ENCODE results near the gene MYH3. TPM values are rescaled to one million over a fixed set of nuclear protein-coding genes. Genes with fewer than 3 reads are reported as not detected.

MYH3 gene
- total and polyA plus RNA-seq, 10 of the 15 experiments (the other 5 are each of a cell fraction or from before 2014, with no cell fraction given), result 0.14 to 1.4 (median 0.71) TPM

DNA sequence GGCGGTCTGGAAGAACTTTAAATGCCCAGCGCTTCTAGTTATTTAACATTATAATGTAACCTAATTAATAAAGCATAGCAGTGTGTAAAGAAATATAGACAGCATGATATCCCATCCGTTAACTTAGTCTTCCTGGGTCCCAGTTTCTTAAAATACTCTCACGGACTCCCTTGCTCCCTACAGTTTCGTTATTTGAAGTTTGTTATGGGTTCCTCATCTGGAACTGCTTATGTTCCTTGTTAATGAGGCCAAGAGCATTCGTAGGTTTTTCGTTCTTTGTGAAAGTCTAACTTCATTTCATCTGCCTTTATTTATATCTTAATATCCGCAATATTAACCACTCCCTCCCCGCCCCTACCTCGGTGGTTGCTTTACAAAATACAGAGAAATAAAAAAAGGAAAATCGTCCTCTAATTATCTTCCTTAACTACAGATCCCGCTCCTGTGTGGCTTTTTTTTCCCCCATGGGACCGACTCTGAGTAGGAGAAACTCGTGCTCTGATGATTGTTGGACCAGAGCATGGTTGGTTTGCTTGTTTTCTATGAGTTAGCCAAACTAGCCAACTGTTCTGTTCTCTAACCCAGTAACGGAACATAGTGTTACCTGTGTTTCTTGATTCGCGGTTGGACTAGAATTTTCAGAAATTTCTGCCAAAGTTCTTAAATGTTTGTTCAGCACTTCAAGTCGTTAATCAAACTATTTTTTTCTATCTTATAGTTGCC is 41.1 kb upstream of the MYH3 start:
- Histone ChIP-seq H3K4me2 (ENCODE audit: control insufficient read depth, insufficient read depth) (peak overlapping the region; percentile 72), H3K36me3 (ENCODE audit: control insufficient read depth in 2 of 2, insufficient read depth in 2 of 2, low read length in 1 of 2) (peaks cover 0 to 21% of the 10 kb centered on the region in 2 experiments; a peak in 2 of 4 replicates), H3K9me3 (replicated peaks; ENCODE audit: control insufficient read depth, insufficient read depth, low read length) (no peaks in the 10 kb centered on the region), H4K20me1 (ENCODE audit: control insufficient read depth, insufficient read depth) (no peaks in the 10 kb centered on the region), H3K79me2 (ENCODE audit: control insufficient read depth, insufficient read depth, low read length) (peaks cover 55% of the 10 kb centered on the region), H3K4me1 (ENCODE audit: control insufficient read depth, insufficient read depth, low read length) (peaks cover 13% of the 10 kb centered on the region), H3K27me3 (replicated peaks in 1 of 2; ENCODE audit: control insufficient read depth in 2 of 2, insufficient read depth in 2 of 2, low read length in 1 of 2) (no peaks in the 10 kb centered on the region), H3K4me3 (peak overlapping the region; percentile 93), H3K27ac (ENCODE audit: control insufficient read depth, insufficient read depth) (peak overlapping the region; percentile 91), H2AFZ (ENCODE audit: control insufficient read depth, low read depth, low read length) (peak overlapping the region; percentile 89), H3K9ac (ENCODE audit: control insufficient read depth, insufficient read depth, low read length) (peak overlapping the region; percentile 95)
- POLR2A ChIA-PET, result no interaction called here
- CTCF ChIA-PET, result no interaction called here
- TF ChIP-seq DPF2 (IDR thresholded peaks at IDR 0.05) (no peak), PAX8 (IDR thresholded peaks at IDR 0.05) (no peak), POLR2AphosphoS5 (IDR thresholded peaks at IDR 0.05; ENCODE audit: low read length) (no peak), GATAD2B (conservative IDR thresholded peaks at IDR 0.05; ENCODE audit: low read depth) (no peak), TCF7 (IDR thresholded peaks at IDR 0.05; ENCODE audit: borderline replicate concordance) (no peak), IRF4 (IDR thresholded peaks at IDR 0.05; ENCODE audit: low read depth, low read length) (no peak), ZBTB33 (IDR thresholded peaks at IDR 0.05) (no peak), LARP7 (IDR thresholded peaks at IDR 0.05) (no peak), IRF3 (IDR thresholded peaks at IDR 0.05) (no peak), CBX5 (IDR thresholded peaks at IDR 0.05; ENCODE audit: low read depth) (no peak), BHLHE40 (IDR thresholded peaks at IDR 0.05; ENCODE audit: borderline replicate concordance in 1 of 2, low read depth in 2 of 2, low read length in 1 of 2) (no peak)
- TSS peak; percentile 76 for BruUV-seq (replicated peaks)
- RAD21 ChIA-PET (ENCODE audit: unreplicated experiment), result no interaction called here
- intact Hi-C loops (cut with micrococcal nuclease; ENCODE audit: unreplicated experiment) (no loop called here), in situ Hi-C loops (cut with MboI) (no loop called here)
- SMC1A ChIA-PET (ENCODE audit: uncharacterized antibody, unreplicated experiment), result no interaction called here
- 7% methylated on average over 18 of the region's 18 CpGs for WGBS (ENCODE audit: insufficient coverage, insufficient replicate concordance, low lambda C conversion rate, missing lambda C conversion rate)
- DNase-seq (ENCODE audit: low read depth, low spot score) (no peak), FAIRE-seq (no peak), ATAC-seq (no peak)

Measured in GM12878 (cell line).